HepG2 (cell line): Measurements from ENCODE around the gene KDELR3. TPM values are rescaled to one million over a fixed set of nuclear protein-coding genes. Genes with fewer than 3 reads are reported as not detected.

Experiments used
- ARNTL ChIP-seq: sonication (generic); formaldehyde crosslinking; IDR thresholded peaks from 2 replicates; pipeline ENCODE4 v1.4.0; 2020; ENCODE audit warnings: mild to moderate bottlenecking, missing genetic modification reagents
- FOSL2 ChIP-seq: sonication (generic); formaldehyde crosslinking; IDR thresholded peaks from 2 replicates; pipeline ENCODE4 v1.4.0; 2020; ENCODE audit warnings: missing genetic modification reagents
- GABPA ChIP-seq, 2 experiments: IDR thresholded peaks; 2 replicates each; pipeline ENCODE4 v1.6.1; 2011 to 2016; ENCODE audit warnings: low read depth in 2 of 2, low read length in 1 of 2, missing biosample characterization in 1 of 2, missing genetic modification characterization in 1 of 2
- JUNB ChIP-seq: sonication (generic); formaldehyde crosslinking; IDR thresholded peaks from 2 replicates; pipeline ENCODE4 v1.8.0; 2022; ENCODE audit warnings: missing genetic modification reagents, mild to moderate bottlenecking, borderline replicate concordance
- MEF2D ChIP-seq: sonication (generic); formaldehyde crosslinking; IDR thresholded peaks from 2 replicates; pipeline ENCODE4 v1.5.1; 2020; ENCODE audit warnings: mild to moderate bottlenecking, missing genetic modification reagents
- MZF1 ChIP-seq: sonication (generic); formaldehyde crosslinking; IDR thresholded peaks from 2 replicates; pipeline ENCODE4 v1.8.1; 2023; ENCODE audit warnings: mild to moderate bottlenecking, missing genetic modification reagents, borderline replicate concordance
- NR0B2 ChIP-seq: sonication (generic); formaldehyde crosslinking; IDR thresholded peaks from 2 replicates; pipeline ENCODE4 v1.4.0; 2020; ENCODE audit warnings: mild to moderate bottlenecking, missing genetic modification reagents
- PAX8 ChIP-seq: sonication (generic); formaldehyde crosslinking; IDR thresholded peaks from 2 replicates; pipeline ENCODE4 v1.8.0; 2022; ENCODE audit warnings: mild to moderate bottlenecking, missing genetic modification reagents, borderline replicate concordance
- RCOR2 ChIP-seq: IDR thresholded peaks from 2 replicates; pipeline ENCODE4 v1.6.1; 2016; ENCODE audit warnings: missing biosample characterization, missing genetic modification reagents
- REXO4 ChIP-seq: sonication (generic); formaldehyde crosslinking; IDR thresholded peaks from 2 replicates; pipeline ENCODE4 v1.8.0; 2022; ENCODE audit warnings: missing genetic modification reagents, mild to moderate bottlenecking, borderline replicate concordance
- RFX5 ChIP-seq: IDR thresholded peaks from 2 replicates; pipeline ENCODE4 v1.6.1; 2011; ENCODE audit warnings: low read depth, low read length, improper control_type of control experiment
- SRSF1 ChIP-seq: fragments of 200-400 bp; formaldehyde crosslinking; optimal IDR thresholded peaks from 2 replicates; pipeline ENCODE3; 2017; ENCODE audit warnings: mild to moderate bottlenecking, low read depth, low read length, moderate library complexity
- TSC22D2 ChIP-seq: sonication (generic); formaldehyde crosslinking; IDR thresholded peaks from 2 replicates; pipeline ENCODE4 v1.5.1; 2020; ENCODE audit warnings: missing genetic modification reagents, mild to moderate bottlenecking, borderline replicate concordance
- ZBTB21 ChIP-seq: sonication (generic); formaldehyde crosslinking; IDR thresholded peaks from 2 replicates; pipeline ENCODE4 v1.4.0; 2020; ENCODE audit warnings: missing genetic modification reagents
- ZNF253 ChIP-seq: sonication (generic); formaldehyde crosslinking; IDR thresholded peaks from 2 replicates; pipeline ENCODE4 v1.8.0; 2022; ENCODE audit warnings: mild to moderate bottlenecking, missing genetic modification reagents, borderline replicate concordance
- ZNF383 ChIP-seq: sonication (generic); formaldehyde crosslinking; IDR thresholded peaks from 2 replicates; pipeline ENCODE4 v1.4.0; 2020; ENCODE audit warnings: missing genetic modification reagents, mild to moderate bottlenecking, borderline replicate concordance
- ZNF572 ChIP-seq: sonication (generic); formaldehyde crosslinking; IDR thresholded peaks from 2 replicates; pipeline ENCODE4 v1.5.1; 2020; ENCODE audit warnings: mild to moderate bottlenecking, missing genetic modification reagents
- ZNF607 ChIP-seq: sonication (generic); formaldehyde crosslinking; IDR thresholded peaks from 2 replicates; pipeline ENCODE4 v1.5.1; 2020; ENCODE audit warnings: missing genetic modification reagents, mild to moderate bottlenecking, borderline replicate concordance
- ZNF616 ChIP-seq: sonication (generic); formaldehyde crosslinking; IDR thresholded peaks from 2 replicates; pipeline ENCODE4 v1.5.0; 2020; ENCODE audit warnings: low read depth, mild to moderate bottlenecking, missing genetic modification reagents
- ZNF841 ChIP-seq: sonication (generic); formaldehyde crosslinking; IDR thresholded peaks from 2 replicates; pipeline ENCODE4 v1.8.1; 2023; ENCODE audit warnings: missing genetic modification reagents, borderline replicate concordance
- polyA plus RNA-seq, 8 experiments: library from polyadenylated mRNA; depleted of rRNA in 3 of 8; stranded (reverse) in 7 of 8; unstranded in 1 of 8; fragments of >200 nt; fragmentation: Illumina TruSeq in 4 of 8; extraction: Trizol in 4 of 8; gene quantifications; 2 replicates each; pipeline versions ENCODE4 v1.2.1 to v1.2.3, GENCODE V29; 2011 to 2016; ENCODE audit warnings: low read depth in 4 of 8, missing spikeins in 1 of 8, mixed read lengths in 1 of 8; ENCODE audit not compliant: insufficient read depth in 1 of 8
- total RNA-seq, 5 experiments: library from RNA; depleted of rRNA; stranded (reverse); fragments of >200 nt; fragmentation: Illumina TruSeq; extraction: Trizol; gene quantifications; 2 replicates each; pipeline ENCODE4 v1.2.3, GENCODE V29; 2016; ENCODE audit warnings: low read depth in 1 of 5
- TF ChIP-seq, protein P1 (sequence below): sonication (generic); formaldehyde crosslinking; IDR thresholded peaks from 2 replicates; pipeline ENCODE4 v1.4.0; 2020; ENCODE audit warnings: missing genetic modification reagents
- TF ChIP-seq, protein P2 (sequence below): sonication (generic); formaldehyde crosslinking; IDR thresholded peaks from 2 replicates; pipeline ENCODE4 v1.5.0; 2020; ENCODE audit warnings: mild to moderate bottlenecking, missing genetic modification reagents
- TF ChIP-seq, protein P3 (sequence below): sonication (generic); formaldehyde crosslinking; IDR thresholded peaks from 2 replicates; pipeline ENCODE4 v1.8.0; 2022; ENCODE audit warnings: mild to moderate bottlenecking, missing genetic modification reagents

The KDELR3 gene
- total and polyA plus RNA-seq, 2 of the 13 experiments (the other 11 are each of a cell fraction or from before 2014, with no cell fraction given), result 24.2 to 65.7 TPM

- TF ChIP-seq, protein P1, sequence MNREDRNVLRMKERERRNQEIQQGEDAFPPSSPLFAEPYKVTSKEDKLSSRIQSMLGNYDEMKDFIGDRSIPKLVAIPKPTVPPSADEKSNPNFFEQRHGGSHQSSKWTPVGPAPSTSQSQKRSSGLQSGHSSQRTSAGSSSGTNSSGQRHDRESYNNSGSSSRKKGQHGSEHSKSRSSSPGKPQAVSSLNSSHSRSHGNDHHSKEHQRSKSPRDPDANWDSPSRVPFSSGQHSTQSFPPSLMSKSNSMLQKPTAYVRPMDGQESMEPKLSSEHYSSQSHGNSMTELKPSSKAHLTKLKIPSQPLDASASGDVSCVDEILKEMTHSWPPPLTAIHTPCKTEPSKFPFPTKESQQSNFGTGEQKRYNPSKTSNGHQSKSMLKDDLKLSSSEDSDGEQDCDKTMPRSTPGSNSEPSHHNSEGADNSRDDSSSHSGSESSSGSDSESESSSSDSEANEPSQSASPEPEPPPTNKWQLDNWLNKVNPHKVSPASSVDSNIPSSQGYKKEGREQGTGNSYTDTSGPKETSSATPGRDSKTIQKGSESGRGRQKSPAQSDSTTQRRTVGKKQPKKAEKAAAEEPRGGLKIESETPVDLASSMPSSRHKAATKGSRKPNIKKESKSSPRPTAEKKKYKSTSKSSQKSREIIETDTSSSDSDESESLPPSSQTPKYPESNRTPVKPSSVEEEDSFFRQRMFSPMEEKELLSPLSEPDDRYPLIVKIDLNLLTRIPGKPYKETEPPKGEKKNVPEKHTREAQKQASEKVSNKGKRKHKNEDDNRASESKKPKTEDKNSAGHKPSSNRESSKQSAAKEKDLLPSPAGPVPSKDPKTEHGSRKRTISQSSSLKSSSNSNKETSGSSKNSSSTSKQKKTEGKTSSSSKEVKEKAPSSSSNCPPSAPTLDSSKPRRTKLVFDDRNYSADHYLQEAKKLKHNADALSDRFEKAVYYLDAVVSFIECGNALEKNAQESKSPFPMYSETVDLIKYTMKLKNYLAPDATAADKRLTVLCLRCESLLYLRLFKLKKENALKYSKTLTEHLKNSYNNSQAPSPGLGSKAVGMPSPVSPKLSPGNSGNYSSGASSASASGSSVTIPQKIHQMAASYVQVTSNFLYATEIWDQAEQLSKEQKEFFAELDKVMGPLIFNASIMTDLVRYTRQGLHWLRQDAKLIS, result no peak
- TF ChIP-seq ZNF383, result no peak
- no peak for TF ChIP-seq MEF2D (CRISPR knock-in tag)
- TF ChIP-seq MZF1, result no peak
- TF ChIP-seq ZNF572 (CRISPR knock-in tag), result no peak
- TF ChIP-seq, protein P2, sequence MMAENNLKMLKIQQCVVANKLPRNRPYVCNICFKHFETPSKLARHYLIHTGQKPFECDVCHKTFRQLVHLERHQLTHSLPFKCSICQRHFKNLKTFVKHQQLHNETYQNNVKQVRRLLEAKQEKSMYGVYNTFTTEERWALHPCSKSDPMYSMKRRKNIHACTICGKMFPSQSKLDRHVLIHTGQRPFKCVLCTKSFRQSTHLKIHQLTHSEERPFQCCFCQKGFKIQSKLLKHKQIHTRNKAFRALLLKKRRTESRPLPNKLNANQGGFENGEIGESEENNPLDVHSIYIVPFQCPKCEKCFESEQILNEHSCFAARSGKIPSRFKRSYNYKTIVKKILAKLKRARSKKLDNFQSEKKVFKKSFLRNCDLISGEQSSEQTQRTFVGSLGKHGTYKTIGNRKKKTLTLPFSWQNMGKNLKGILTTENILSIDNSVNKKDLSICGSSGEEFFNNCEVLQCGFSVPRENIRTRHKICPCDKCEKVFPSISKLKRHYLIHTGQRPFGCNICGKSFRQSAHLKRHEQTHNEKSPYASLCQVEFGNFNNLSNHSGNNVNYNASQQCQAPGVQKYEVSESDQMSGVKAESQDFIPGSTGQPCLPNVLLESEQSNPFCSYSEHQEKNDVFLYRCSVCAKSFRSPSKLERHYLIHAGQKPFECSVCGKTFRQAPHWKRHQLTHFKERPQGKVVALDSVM (CRISPR knock-in tag), result peak; percentile 94
- peak; percentile 39 for TF ChIP-seq SRSF1
- TF ChIP-seq NR0B2, result no peak
- no peak for TF ChIP-seq ZNF607 (CRISPR knock-in tag)
- TF ChIP-seq, protein P3, sequence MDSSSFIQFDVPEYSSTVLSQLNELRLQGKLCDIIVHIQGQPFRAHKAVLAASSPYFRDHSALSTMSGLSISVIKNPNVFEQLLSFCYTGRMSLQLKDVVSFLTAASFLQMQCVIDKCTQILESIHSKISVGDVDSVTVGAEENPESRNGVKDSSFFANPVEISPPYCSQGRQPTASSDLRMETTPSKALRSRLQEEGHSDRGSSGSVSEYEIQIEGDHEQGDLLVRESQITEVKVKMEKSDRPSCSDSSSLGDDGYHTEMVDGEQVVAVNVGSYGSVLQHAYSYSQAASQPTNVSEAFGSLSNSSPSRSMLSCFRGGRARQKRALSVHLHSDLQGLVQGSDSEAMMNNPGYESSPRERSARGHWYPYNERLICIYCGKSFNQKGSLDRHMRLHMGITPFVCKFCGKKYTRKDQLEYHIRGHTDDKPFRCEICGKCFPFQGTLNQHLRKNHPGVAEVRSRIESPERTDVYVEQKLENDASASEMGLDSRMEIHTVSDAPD (CRISPR knock-in tag), result no peak
- no peak for TF ChIP-seq JUNB (CRISPR knock-in tag)
- no peak for TF ChIP-seq ARNTL (CRISPR knock-in tag)
- TF ChIP-seq RCOR2 (CRISPR knock-in tag), result peak; percentile 57; the same call in 1 of the 2 replicates
- TF ChIP-seq ZNF253 (CRISPR knock-in tag), result no peak
- TF ChIP-seq TSC22D2, result no peak
- peak; percentile 50; the same call in 1 of the 2 replicates for TF ChIP-seq FOSL2
- TF ChIP-seq ZNF841, result no peak
- TF ChIP-seq RFX5, result no peak
- no peak for TF ChIP-seq REXO4
- no peak for TF ChIP-seq GABPA (IDR thresholded peaks at IDR 0.05; ENCODE audit: low read depth, low read length)
- peak; percentile 79 for TF ChIP-seq GABPA (CRISPR knock-in tag; IDR thresholded peaks at IDR 0.05; ENCODE audit: low read depth)
- TF ChIP-seq PAX8 (CRISPR knock-in tag), result no peak
- TF ChIP-seq ZNF616 (CRISPR knock-in tag), result no peak
- no peak for TF ChIP-seq ZBTB21
These were observed 6.3 kb upstream of the KDELR3 start (continued) for GRCh38 chr22:38461414-38462081.
